NT2/D1 (cell line): ENCODE data around the gene SAE1.

Experiments
- SUZ12 ChIP-seq: IDR thresholded peaks from 2 replicates; pipeline ENCODE4 v1.6.1; 2011; ENCODE audit not compliant: insufficient read length, insufficient read depth; ENCODE audit errors: extremely low read depth
- ZNF274 ChIP-seq: IDR thresholded peaks from 2 replicates; pipeline ENCODE4 v1.6.1; 2011; ENCODE audit warnings: mild to moderate bottlenecking, low read depth, low read length

DNA sequence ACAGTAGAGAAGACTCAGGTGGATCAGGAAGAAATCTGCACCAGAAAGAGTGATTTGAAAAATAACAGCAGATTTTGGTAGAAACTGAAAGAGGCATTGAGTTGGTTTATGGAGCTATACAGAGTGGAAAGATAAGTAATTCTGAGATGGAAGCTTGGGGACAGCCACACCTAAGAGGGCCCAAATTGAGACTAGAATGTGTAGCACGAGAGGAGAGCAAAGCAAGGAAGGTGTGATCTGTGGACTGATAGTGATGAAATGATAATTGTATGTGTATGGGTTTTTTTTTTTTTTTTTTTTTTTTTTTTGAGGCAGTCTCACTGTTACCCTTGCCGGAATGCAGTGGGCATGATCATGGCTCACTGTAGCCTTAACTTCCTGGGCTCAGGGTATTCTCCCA, 16.3 kb downstream of the SAE1 start:
- TF ChIP-seq ZNF274 (no peak), SUZ12 (no peak)
